Measurements from ENCODE around the gene ANAPC7.
"Not testable (repeated sequence)": the region's sequence is repeated elsewhere in the genome, so short reads cannot be mapped to it uniquely, and the experiment has no call there.

Gene ANAPC7

DNA sequence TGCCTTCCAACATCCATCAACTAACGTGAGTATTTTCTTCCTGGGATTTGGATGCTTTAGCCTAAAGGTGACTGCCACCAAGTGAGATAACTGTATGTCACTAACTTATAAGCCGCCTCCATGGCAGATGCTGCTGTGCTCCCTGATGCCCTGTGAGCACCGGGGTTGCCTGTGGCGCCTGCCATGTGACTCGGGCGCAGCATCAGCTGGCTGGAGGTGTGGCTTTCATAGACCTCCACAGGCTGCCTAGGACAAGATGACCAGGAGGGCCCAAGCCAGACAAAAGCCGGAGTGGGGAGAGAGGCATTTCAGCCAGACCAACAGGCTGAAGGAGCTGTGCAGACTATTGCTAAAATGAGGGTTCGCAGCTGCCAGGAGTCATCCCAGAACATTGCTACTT is 55.7 kb downstream of the ANAPC7 start:
- DNase-seq, result no peak

DNA sequence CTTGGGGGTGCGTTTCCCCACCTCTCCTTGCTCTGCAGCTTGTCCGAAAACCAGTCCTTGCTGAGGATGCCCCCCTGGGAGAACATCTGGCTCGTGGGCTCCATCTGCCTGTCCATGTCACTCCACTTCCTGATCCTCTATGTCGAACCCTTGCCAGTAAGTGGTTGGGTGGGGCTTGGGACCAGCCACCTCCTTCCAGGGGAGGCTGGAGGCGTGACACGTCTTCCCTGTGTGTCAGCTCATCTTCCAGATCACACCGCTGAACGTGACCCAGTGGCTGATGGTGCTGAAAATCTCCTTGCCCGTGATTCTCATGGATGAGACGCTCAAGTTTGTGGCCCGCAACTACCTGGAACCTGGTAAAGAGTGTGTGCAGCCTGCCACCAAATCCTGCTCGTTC is 57.5 kb downstream of the ANAPC7 start:
- no peak for DNase-seq

DNA sequence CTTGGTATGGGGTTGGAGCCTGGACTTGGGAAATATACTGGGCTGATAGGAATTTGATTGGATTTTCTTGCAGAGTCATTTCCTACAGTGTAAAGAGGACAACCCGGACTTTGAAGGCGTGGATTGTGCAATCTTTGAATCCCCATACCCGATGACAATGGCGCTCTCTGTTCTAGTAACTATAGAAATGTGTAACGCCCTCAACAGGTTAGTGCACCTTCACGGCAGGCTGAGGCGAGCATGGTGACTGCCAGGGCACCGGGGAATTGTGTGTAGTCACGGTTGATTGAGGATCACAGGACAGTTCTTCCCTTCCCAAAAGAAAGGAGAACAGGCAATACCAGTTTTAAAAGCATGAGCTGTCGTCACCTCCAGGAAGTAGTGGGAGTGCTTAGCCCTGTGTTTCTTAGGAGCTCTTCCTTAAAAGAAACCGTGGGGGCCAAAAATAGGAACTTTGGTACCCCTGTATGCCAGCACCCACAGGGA is 58.3 kb downstream of the ANAPC7 start:
- DNase-seq, result no peak

DNA sequence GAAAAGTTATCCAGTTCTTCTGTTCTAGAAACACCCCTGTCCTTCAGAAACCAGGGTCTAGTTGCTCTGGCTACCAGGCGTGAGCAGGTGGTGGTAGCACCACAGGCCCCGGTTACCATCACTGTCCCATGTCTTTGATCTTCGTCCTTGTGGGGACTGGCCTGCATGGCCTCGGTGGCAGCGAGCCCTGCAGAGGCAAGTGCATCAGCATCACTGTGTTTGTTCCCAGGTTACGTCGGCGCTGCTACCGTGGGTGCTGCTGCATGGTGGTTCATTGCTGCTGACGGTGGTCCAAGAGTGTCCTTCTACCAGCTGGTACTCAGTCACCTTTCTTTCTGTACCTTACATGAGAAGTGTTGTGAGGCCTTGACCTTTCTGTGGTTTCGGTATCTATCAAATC is 58.9 kb downstream of the ANAPC7 start:
- no peak for DNase-seq

DNA sequence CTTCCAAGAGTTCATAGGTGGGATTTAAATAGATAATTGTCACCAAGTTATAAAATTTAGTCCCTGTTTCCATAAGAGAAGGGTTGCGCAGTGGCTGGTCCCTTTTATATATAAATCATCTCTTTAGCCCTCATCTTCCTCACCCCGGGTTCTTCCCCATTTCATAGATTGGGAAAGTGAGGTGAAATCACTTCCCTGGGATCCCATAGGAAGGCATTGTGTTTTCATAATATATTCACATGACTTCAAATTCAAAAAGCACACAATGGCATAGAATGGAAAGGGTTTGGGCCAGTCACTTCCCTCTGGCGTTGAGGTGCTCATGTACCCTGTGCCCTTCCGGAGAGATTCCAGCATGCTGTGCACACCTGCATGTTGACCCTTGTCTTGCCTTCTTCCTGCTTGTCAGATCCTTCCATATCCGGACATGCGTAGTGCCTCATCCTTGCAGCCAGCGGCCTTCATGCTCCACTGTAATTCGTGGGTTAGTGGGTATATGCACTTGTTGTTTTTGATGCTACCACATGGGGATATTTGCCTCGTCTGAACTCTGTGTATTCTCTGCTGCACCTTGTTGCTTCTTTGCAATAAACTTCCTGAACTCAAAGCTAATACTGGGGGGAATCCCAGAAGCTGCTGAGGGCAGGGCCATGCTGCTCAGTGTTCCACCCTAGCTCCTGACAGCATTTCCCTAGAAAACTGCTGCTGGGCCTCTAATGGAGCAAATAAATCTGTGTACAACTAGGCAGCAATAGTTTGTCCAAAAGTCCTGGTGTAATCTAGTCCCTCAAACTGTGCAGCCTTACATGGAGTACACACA is 59.6 kb downstream of the ANAPC7 start:
- DNase-seq, result no peak

DNA sequence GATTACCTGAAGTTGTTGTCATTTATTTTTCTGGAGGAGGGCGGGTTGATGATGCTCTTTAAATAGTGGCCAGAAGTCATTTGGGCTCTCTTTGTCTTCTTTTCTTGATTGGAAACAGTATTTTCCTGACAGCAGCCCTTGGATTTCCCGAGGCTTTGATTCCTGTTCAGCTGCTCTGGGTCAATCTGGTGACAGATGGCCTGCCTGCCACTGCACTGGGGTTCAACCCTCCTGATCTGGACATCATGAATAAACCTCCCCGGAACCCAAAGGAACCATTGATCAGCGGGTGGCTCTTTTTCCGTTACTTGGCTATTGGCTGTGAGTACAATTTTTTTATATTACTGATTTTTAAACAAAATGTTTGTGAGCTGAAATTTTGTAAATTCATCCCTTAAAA is 60.4 kb downstream of the ANAPC7 start:
- DNase-seq, result no peak

DNA sequence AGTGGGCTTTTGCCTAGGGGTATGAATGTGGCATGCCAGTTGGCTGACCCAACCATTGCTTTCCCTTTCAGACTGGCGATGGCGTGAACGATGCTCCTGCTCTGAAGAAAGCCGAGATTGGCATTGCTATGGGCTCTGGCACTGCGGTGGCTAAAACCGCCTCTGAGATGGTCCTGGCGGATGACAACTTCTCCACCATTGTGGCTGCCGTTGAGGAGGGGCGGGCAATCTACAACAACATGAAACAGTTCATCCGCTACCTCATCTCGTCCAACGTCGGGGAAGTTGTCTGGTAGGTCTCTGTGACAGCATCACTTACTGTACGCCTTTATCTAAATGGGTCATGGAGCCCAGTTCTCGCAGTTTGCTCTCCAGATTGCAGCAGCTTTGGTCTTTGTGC is 61.4 kb downstream of the ANAPC7 start:
- DNase-seq, result no peak

DNA sequence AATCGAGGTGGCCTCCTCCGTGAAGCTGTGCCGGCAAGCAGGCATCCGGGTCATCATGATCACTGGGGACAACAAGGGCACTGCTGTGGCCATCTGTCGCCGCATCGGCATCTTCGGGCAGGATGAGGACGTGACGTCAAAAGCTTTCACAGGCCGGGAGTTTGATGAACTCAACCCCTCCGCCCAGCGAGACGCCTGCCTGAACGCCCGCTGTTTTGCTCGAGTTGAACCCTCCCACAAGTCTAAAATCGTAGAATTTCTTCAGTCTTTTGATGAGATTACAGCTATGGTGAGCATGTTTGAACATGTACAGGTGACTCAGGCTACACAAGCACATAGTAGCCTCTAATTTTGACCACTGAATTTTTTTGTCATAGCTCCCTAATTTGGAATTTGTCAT is 62.8 kb downstream of the ANAPC7 start:
- no peak for DNase-seq

DNA sequence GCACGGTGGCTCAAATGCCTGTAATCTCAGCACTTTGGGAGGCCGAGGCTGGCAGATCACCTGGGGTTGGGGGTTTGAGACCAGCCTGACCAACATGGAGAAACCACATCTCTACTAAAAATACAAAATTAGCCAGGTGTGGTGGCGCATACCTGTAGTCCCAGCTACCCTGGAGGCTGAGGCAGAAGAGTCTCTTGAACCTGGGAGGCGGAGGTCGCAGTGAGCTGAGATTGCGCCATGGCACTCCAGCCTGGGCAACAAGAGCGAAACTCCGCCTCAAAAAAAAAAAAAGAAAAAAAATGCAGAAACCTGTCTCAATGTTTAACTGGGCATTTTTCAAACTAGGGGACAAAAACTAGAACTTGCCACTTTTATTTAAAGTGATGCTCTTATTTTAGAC is 63.2 kb downstream of the ANAPC7 start:
- not testable (repeated sequence) for DNase-seq

DNA sequence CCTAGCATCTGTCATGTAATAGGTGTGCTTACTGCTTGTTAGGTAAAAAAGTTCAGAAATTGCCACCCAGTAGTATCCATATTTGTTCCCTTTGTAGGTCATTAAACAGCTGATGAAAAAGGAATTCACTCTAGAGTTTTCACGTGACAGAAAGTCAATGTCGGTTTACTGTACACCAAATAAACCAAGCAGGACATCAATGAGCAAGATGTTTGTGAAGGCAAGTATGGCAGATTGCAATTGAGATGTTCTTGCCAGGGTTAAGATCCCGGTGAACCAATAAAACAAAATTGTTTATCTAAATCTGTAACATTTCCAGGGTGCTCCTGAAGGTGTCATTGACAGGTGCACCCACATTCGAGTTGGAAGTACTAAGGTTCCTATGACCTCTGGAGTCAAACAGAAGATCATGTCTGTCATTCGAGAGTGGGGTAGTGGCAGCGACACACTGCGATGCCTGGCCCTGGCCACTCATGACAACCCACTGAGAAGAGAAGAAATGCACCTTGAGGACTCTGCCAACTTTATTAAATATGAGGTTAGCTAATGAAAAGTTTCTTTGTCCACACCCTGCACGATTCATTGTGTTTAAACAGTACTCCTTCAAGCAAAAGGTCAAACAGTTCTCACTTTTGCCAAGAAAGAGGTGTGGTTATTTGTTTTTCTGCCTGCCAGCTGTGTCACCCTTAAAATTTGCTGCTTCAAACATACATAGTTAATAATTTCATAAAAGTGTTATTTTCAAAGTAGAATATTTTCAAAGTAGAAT is 64.1 kb downstream of the ANAPC7 start:
- no peak for DNase-seq

DNA sequence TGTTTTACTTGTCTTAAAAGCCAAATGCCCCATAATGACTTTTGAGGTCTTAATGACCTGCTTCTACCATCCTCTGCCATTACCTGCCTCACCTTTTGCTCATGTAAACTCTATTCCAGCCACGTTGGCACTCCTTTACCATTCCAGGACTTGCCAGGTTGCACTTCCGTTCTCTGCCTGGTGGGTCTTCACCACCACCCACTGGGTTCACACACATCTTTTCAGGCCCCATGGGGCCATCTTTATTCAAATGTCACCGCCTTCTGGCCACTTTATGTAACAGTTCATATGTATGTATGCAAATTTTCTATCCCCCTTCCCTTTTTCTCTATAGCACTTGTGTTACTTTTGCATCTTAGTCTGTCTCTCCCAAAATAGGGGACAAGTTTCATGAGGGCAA is 64.8 kb downstream of the ANAPC7 start:
- no peak for DNase-seq

DNA sequence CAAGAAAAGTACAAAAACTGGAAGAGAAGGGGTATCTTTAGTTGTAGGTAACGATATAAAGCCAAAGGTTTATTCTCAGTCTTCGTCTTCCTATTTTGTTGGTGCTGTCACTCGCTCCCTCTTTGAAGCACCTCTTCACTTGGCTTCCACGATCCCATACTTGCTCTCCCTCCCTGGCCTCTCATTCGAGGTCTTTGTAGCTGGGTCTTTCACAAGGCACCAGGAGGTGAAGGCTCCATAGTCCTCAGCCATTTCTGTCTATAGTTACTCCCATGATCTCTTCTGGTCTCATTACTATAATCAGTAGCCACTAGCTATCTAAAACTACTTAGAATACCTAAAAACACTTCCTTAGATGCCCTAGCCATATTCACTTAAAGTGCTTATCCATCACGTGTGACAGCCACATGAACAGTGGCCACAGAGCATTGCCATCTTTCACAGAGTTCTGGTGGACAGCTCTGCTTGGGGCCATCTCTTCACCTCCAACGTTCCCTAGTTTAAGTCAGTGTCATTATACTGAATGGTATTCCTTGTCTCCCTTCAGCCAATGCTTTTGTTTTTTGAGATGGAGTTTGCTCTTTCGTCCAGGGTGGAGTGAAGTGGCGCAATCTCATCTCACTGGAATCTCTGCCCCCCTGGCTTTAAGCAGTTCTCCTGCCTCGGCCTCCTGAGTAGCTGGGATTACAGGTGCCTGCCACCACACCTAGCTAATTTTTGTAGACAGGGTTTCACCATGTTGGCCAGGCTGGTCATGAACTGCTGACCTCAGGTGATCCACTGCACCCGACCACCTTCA is 65.4 kb downstream of the ANAPC7 start:
- no peak for DNase-seq

DNA sequence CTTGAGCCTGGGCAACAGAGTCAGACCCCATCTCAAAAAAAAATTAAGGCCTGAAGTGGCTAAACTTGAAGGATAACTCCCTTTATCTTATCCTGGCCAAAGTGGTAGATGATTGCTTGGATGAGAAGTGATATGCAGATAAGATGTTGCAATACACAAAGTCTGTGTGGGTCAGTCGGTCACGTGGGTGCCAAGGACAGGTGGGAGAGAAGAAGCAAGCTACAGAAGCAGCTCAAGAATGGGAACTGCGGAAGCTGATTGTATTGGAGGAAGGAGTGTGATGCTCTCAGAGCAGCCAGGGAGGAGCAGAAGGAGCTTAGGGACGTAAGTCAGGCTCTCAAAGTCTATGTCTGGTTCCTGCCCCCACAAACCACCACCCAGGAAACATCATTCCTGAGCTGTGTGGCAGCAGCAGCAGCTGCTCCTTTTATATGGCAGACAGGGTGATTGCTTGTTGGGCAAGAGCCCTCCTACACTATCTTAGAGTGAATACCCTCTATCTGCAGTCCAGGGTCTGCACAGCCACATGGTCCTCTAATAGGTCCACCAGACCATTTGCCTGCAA is 67.9 kb downstream of the ANAPC7 start:
- DNase-seq, result no peak

DNA sequence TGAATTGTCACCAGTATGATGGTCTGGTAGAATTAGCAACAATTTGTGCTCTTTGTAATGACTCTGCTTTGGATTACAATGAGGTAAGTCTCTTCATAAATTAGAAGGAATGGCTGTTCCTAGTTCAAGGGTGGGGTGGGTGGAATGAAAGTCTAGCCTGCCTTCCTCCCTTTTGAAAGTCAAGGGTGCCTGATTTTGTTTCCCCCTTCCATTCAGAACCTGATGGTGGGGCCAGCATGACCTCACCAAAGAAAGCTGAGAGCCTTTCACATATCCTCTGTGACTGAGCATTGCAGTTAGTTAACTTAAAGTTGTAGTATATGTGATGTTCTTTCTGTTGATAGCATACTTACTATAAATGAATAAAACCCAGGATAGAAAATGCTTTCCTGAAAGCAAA is 70.3 kb downstream of the ANAPC7 start:
- DNase-seq, result no peak

DNA sequence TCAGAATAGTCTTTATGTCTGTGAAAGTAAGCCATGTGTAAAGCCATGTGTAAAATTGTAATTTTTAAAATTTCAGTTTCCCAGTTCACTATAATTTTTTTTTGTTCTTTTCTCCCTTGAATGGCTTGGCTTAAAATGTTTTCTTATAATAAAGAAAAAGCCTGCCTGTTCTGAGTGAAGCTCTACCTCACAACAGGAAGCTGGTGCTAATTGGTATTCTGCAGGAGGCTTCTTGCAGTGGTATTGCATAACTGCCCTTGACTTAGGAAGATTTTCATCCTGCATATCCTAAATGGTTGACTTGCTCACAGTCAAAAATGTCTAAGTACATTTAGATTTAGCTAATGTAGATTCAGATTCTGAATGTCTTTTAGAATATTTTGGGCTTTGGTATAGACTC is 73.0 kb downstream of the ANAPC7 start:
- DNase-seq, result no peak

DNA sequence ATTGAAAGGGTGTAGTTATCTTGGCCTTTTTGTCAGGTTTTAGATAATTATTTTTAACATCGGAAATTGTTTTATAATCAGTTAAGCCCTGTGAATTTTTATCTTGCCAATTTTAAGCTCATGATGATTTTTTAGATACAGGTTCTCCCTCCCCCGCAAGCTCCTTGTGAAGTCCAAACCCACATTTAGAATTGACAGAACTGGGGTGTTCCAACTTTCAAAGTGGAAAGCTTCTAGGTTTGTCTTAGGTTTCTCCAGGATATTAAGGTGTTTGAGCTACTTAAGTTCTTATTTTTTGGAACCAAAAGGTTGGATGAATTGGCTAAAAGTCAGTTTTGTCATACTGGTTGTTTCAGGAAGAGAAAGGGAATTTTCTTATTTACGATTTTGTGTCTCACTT is 73.4 kb downstream of the ANAPC7 start:
- DNase-seq, result no peak

DNA sequence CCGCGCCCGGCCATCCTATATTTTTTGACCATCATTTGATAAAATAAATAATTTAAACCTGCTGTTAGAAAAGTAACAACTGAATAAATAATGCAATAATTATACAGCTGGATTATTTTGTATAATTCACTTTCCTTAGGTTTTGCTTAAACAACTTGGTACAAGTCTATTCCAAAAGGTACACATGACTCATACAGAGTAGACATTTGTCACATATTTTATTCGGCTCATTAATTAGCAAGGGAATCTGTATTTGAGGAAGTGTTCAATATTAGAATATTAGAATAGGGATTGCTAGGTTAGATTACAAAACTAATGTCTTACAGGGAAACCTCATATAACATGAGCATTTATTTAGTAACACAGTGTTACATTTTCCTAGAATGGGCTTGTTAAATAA is 73.8 kb downstream of the ANAPC7 start:
- no peak for DNase-seq

All from stimulated activated CD4-positive, alpha-beta T cell treated with anti-CD3 and anti-CD28 coated beads, Interleukin-4, amount 100 ng/mL, for 24 hours (primary cell).